Mesodermal cell (in vitro differentiated cells): ENCODE results near the gene CD22.

ENCODE experiments used
- H3K27ac ChIP-seq: 2 replicates; pipeline ENCODE4 v1.7.0; 2013; ENCODE audit warnings: mild to moderate bottlenecking, low read depth, low read length, moderate library complexity; ENCODE audit not compliant: severe bottlenecking
- H3K36me3 ChIP-seq: 2 replicates; pipeline ENCODE4 v1.7.1; 2013; ENCODE audit warnings: mild to moderate bottlenecking, low read length, moderate library complexity; ENCODE audit not compliant: control insufficient read depth, insufficient read depth
- H3K4me1 ChIP-seq: one replicate; pipeline ENCODE4 v1.7.1; 2013; ENCODE audit warnings: mild to moderate bottlenecking, low read length; ENCODE audit not compliant: insufficient read depth, control insufficient read depth, poor library complexity, severe bottlenecking
- H3K4me3 ChIP-seq: 2 replicates; pipeline ENCODE4 v1.7.0; 2013; ENCODE audit warnings: low read length, control low read depth, mild to moderate bottlenecking; ENCODE audit not compliant: insufficient read depth, poor library complexity, severe bottlenecking; ENCODE audit errors: extremely low read depth
- H3K9me3 ChIP-seq: 2 replicates; pipeline ENCODE4 v1.7.1; 2013; ENCODE audit warnings: mild to moderate bottlenecking, low read length, moderate library complexity; ENCODE audit not compliant: control insufficient read depth
- WGBS, 2 experiments: methylation state at CpG; one replicate each; pipeline ENCODE4 v1.1.5; 2013; ENCODE audit warnings: missing lambda C conversion rate in 2 of 2; ENCODE audit not compliant: insufficient coverage in 2 of 2; 5-methylcytosine and 5-hydroxymethylcytosine counted together

The CD22 gene

DNA sequence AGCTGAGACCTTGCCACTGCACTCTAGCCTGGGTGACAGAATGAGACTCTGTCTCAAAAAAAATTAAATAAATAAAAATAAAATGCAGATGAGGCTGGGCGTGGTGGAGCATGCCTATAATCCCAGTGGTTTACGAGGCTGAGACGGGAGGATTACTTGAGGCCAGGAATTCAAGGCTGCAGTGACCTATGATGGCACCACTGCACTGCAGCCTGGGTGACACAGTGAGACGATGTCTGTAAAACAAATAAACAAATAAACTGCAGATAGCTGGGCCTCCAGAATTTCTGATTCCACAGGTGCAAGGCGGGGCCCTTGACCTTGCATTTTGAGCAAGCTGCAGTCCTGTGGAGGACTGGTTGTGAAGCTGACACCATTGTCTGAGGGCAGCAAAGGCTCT, 40.1 kb upstream of the CD22 start:
- Histone ChIP-seq H3K9me3 (no peaks in the 10 kb centered on the region), H3K4me3 (no peak overlapping the region), H3K4me1 (no peaks in the 10 kb centered on the region), H3K36me3 (no peaks in the 10 kb centered on the region), H3K27ac (no peak overlapping the region)
- WGBS, 2 experiments = 71 to 94% methylated on average over 4 of the region's 5 CpGs

DNA sequence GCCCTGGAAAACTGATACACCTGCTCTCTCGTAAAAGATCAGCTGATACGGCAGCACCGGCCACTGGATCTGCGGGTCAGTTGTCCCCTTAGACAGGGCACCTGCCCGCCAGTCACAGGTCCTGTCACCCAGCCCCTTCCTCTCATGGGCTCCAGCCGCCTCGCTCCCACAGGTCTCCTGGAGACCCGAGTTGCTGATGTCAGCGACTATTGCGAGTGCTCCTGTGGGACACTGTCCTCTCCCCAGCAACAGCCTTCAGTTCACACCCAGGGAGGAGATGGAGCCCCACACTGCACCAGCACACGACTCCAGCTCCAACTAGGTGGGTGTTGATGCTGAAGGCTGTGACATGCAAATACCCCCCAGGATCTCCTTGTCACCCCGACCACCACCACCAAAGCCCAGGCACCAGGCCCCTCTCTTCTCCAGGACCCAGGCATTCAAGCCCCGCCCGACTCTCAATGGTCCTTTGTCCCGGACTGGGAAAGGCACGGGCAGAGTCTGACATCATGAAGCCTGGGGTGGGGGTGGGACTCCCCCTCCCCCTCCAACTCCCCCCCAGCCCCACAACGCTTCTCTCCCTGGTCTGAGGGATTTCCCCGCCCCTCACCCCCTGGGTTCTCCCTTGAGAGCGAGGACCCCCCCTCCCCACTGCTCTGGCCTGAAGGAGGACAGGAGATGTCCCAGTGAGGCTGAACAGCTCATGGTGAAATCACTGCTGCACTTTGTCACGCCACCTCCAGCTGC, 38.4 kb upstream of the CD22 start:
- no peaks in the 10 kb centered on the region for H3K36me3 ChIP-seq
- WGBS, 2 experiments = 86 to 89% methylated on average over 9 to 12 of the region's 20 CpGs
- H3K4me1 ChIP-seq = peaks cover 5% of the 10 kb centered on the region
- no peaks in the 10 kb centered on the region for H3K9me3 ChIP-seq
- no peak overlapping the region for H3K4me3 ChIP-seq
- H3K27ac ChIP-seq = no peak overlapping the region

DNA sequence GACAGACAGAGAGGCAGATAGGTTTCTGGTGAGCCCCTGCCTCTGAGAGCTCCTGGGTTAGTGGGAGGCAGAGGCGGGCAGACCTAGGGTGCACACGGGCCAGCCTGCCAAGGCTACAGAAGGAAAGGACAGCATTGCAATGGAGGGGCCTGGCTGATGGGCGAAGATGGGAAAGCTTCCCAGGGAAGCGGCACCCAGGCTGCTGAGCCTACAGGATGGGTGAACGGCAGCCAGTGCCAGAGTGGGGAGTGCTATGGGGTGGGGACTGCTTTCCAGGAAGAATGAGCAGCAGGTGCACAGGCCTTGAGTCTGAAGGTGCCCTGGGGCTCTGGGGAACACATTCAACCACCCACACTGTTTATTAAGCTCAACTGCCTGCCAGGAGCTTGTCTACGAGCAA, 37.7 kb upstream of the CD22 start:
- Histone ChIP-seq H3K4me3 (no peak overlapping the region), H3K36me3 (no peaks in the 10 kb centered on the region), H3K4me1 (peaks cover 5% of the 10 kb centered on the region), H3K9me3 (no peaks in the 10 kb centered on the region), H3K27ac (no peak overlapping the region)
- 79 to 93% methylated on average over 5 of the region's 6 CpGs for WGBS, 2 experiments

DNA sequence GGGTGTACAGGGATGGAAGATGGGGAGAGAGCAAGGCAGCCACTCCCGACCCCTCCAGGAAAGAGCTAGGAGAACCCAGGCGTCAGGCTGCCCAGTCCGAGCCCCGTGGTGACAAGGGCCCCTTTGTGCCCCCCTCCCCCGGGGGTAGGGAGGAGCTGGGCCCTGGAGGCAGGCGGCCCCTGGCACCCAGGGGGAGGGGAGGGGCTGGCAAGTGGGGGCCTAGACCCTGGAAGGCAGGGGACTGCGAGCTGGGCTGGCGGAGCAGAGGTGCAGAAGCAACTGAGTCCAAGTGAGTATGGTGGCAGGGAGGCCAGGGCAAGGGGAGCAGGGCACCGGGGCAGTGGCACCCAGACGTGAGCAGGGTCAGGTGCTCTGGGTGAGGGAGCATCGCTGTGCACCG, 37.1 kb upstream of the CD22 start, which contains the start of gene MAG:
TSS of gene MAG (plus strand) at position 246 of the 400 bp plus-strand sequence. CDS start 3,248 bp downstream, outside the sequence.
- Histone ChIP-seq H3K4me1 (peaks cover 5% of the 10 kb centered on the region), H3K9me3 (no peaks in the 10 kb centered on the region), H3K27ac (no peak within 1 kb of the TSS), H3K36me3 (no peaks in the 10 kb centered on the region), H3K4me3 (no peak within 1 kb of the TSS)
- 80% methylated on average over 7 to 12 of the region's 12 CpGs for WGBS, 2 experiments

DNA sequence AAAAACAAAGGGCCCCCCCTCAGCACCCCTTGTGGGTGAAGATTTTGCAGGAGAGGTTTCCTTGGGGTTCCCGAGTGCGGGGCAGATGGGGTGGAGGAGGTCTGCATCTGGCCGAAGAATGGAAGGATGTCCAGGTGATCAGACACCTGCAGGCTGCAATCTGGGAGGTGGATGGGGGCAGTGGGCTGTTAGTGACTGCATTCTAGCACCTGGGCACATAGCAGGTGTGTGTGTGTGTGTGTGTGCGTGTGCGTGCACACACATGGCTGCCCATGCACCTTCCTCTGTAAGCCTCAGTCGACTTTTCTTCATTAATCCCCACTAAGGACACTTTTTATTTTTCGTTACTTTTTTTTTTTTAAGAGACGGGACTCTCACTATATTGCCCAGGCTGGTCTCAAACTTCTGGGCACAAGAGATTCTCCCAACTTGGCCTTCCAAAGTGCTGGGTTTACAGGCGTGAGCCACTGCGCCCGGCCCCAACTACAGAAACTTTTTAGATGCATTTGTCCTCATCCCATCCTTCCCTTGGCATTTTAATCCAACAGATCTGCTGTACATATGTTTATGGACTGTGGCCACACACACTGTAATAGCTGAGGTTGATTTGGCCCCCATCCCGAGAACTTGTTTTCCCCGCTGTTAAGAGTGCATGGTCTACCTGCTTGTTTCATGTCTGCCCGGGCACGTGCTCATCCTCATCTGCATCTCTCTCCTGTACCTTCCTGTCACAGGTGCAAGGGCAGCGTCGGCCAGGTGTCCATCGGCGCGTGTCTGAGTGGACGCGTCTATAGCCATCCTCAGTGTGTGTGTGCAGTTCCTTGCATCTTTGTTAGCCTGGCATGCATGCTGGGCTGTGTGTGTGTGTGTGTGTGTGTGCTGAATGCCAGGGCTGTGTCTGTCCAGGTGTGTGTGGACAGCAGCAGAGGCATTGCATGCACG, 36.3 kb upstream of the CD22 start:
- no peak overlapping the region for H3K4me3 ChIP-seq
- H3K36me3 ChIP-seq = no peaks in the 10 kb centered on the region
- H3K27ac ChIP-seq = no peak overlapping the region
- H3K9me3 ChIP-seq = no peaks in the 10 kb centered on the region
- 79 to 88% methylated on average over 13 to 18 of the region's 23 CpGs for WGBS, 2 experiments
- peaks cover 5% of the 10 kb centered on the region for H3K4me1 ChIP-seq

DNA sequence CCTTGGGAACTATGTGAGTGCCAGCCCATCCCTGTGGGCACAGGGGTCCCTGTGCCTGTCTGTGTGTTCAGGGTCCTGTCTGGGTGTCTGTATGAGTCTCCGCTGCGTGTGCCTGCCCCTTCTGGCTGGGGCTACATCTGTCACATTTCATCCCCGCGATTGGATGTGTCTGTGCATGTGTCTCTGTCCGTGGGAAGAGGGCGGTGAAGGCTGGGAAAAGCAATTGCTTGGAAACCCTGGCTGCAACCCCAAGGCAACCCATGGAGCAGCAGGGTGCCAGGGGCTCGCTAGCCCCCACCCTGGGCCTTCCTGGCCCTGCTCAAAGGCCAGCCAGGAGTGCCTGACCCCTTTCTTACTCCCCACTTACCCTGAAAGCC, 35.6 kb upstream of the CD22 start:
- H3K27ac ChIP-seq = no peak overlapping the region
- H3K4me3 ChIP-seq = no peak overlapping the region
- WGBS, 2 experiments = 70 to 83% methylated on average over 7 of the region's 7 CpGs
- no peaks in the 10 kb centered on the region for H3K36me3 ChIP-seq
- H3K4me1 ChIP-seq = peaks cover 5% of the 10 kb centered on the region
- no peaks in the 10 kb centered on the region for H3K9me3 ChIP-seq

DNA sequence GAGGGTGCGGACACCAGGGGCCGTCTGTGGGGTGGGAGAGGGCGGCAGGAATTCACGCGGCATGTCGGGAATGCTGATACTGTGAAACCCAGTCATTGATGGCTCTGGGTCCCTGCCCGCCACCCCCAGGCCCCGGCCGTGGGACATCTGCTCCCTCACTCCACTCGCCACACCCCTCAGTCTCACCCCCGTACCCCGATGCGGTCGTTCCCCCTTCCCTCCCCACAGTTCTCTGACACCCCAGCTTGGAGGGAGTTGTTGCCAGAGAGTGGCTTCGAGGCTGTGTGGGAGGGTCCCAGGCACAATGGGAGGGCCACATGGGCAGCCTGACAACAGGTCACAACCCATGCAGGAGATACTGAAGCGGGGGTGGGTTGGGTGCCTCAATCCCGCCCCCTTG, 35.2 kb upstream of the CD22 start:
- Histone ChIP-seq H3K9me3 (no peaks in the 10 kb centered on the region), H3K27ac (no peak overlapping the region), H3K4me1 (peaks cover 5% of the 10 kb centered on the region), H3K36me3 (no peaks in the 10 kb centered on the region), H3K4me3 (no peak overlapping the region)
- WGBS, 2 experiments = 57 to 73% methylated on average over 7 to 9 of the region's 17 CpGs

DNA sequence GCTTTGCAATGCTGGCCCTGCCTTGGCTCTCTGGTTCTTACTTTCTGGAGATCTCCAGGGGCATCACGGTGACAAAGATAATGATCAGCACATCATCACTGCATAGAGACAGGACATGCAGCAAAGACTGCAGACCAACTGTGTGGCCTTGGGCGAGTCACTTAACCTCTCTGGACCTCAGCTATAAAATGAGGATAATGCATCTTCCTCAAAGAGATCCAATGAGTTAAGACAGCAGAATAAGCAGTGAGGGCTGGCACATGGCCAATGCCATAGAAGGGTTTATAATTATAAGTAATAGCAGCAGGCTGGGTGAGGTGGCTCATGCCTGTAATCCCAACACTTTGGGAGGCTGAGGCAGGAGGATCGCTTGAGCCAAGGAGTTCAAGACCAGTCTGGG, 34.7 kb upstream of the CD22 start:
- Histone ChIP-seq H3K4me3 (no peak overlapping the region), H3K4me1 (peaks cover 5% of the 10 kb centered on the region), H3K9me3 (no peaks in the 10 kb centered on the region), H3K36me3 (no peaks in the 10 kb centered on the region), H3K27ac (no peak overlapping the region)
- 80 to 86% methylated on average over 2 of the region's 3 CpGs for WGBS, 2 experiments

DNA sequence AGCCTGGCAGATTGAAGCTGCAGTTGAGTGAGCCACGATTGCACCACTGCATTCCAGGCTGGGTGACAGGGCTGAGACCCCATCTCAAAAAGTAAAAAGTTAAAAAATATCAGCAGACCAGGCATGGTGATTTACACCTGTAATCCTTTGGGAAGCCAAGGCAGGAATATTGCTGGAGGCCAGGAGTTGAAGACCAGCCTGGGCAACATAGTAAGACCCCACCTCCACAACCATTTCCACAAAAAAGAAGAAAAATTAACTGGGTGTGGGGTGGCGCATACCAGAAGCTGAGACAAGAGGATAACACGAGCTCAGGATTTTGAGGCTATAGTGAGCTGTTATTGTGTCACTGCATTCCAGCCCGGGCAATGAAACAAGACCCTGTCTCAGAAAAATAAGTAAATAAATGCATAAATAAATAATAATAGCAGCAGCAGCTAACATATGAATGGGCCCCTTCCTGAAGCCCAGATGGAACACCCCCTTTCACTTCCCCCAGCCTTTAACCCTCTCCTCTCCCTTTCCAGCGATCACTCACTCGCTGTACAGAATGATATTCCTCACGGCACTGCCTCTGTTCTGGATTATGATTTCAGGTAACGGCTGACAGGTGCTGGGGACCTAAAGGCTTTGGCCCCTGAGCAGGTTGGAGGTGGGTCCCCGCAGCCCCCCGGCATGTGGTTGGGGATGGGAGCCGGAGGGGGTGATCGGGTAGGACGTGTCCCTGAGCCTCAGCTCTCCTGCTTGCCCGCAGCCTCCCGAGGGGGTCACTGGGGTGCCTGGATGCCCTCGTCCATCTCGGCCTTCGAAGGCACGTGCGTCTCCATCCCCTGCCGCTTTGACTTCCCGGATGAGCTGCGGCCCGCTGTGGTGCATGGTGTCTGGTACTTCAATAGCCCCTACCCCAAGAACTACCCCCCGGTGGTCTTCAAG, 33.9 kb upstream of the CD22 start:
- WGBS, 2 experiments = 81 to 87% methylated on average over 13 to 20 of the region's 25 CpGs
- H3K27ac ChIP-seq = no peak overlapping the region
- no peak overlapping the region for H3K4me3 ChIP-seq
- H3K36me3 ChIP-seq = no peaks in the 10 kb centered on the region
- peaks cover 5% of the 10 kb centered on the region for H3K4me1 ChIP-seq
- H3K9me3 ChIP-seq = no peaks in the 10 kb centered on the region

DNA sequence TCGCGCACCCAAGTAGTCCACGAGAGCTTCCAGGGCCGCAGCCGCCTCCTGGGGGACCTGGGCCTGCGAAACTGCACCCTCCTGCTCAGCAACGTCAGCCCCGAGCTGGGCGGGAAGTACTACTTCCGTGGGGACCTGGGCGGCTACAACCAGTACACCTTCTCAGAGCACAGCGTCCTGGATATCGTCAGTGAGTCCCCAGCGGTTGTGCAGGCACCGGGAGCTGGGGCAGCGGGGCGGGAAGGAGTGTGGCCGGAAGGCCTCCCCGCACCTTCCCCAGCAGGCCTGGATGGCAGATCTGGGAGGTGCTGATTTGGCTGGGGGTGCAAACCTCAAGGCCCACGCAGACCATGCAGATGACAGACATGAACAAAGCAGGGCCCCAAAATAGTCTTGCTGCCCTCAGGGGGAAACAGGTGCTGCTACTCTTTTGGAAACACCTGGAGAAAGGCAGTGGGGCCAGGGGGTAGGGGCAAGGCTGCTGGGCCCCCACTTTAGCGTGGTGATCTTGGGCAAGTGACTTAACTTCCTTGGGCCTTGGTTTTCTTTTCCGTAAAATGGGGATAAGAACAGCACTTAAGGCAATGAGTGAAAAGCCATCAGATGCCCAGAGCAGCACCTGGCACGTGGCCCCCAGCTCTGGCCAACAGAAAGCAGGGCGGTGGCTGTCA, 33.1 kb upstream of the CD22 start:
- H3K4me3 ChIP-seq = no peak overlapping the region
- H3K4me1 ChIP-seq = peaks cover 5% of the 10 kb centered on the region
- no peak overlapping the region for H3K27ac ChIP-seq
- H3K36me3 ChIP-seq = no peaks in the 10 kb centered on the region
- 65 to 72% methylated on average over 23 to 24 of the region's 24 CpGs for WGBS, 2 experiments
- no peaks in the 10 kb centered on the region for H3K9me3 ChIP-seq
